Keratinocyte (primary cell): ENCODE data around the gene ABHD18. TPM values are rescaled to one million over a fixed set of nuclear protein-coding genes. Genes with fewer than 3 reads are reported as not detected.
"Not testable (repeated sequence)": the region's sequence is repeated elsewhere in the genome, so short reads cannot be mapped to it uniquely, and the experiment has no call there.

Experiments
- DNase-seq: peaks from one replicate; pipeline ENCODE4 v3.0.0-alpha.2; 2011; ENCODE audit warnings: low read depth, missing footprints, low spot score
- FAIRE-seq: peaks from 2 replicates; lab custom pipeline; 2011; peaks lifted over from hg19 to GRCh38; lab: Jason Lieb, UNC
- H2AFZ ChIP-seq: 2 replicates; pipeline ENCODE4 v1.6.0; 2012; ENCODE audit warnings: low read length, control low read depth, inconsistent platforms; ENCODE audit not compliant: control insufficient read depth
- H3K27ac ChIP-seq: 2 replicates; pipeline ENCODE4 v1.5.1; 2011; ENCODE audit warnings: low read length; ENCODE audit not compliant: control insufficient read depth, insufficient read depth
- H3K27me3 ChIP-seq: 3 replicates; pipeline ENCODE4 v1.6.0; 2011; ENCODE audit warnings: low read length; ENCODE audit not compliant: control insufficient read depth, insufficient read depth; ENCODE audit errors: extremely low read depth
- H3K36me3 ChIP-seq, 2 experiments: 2 replicates in 1 of 2; 3 replicates in 1 of 2; pipeline ENCODE4 v1.5.1; 2011; ENCODE audit warnings: low read length in 2 of 2, mild to moderate bottlenecking in 1 of 2; ENCODE audit not compliant: control insufficient read depth in 2 of 2, insufficient read depth in 2 of 2; ENCODE audit errors: extremely low read depth in 1 of 2
- H3K4me1 ChIP-seq: 3 replicates; pipeline ENCODE4 v1.5.1; 2011; ENCODE audit warnings: low read length; ENCODE audit not compliant: control insufficient read depth, insufficient read depth; ENCODE audit errors: extremely low read depth
- H3K4me2 ChIP-seq: 3 replicates; pipeline ENCODE4 v1.6.0; 2011; ENCODE audit warnings: low read depth, low read length; ENCODE audit not compliant: control insufficient read depth, insufficient read depth; ENCODE audit errors: extremely low read depth
- H3K4me3 ChIP-seq, 3 experiments: fragments of 200-600 bp in 1 of 3; sonication (generic) in 1 of 3; 2 replicates in 2 of 3; 3 replicates in 1 of 3; pipeline ENCODE4 v1.5.1; 2011 to 2016; ENCODE audit warnings: low read length in 3 of 3, mild to moderate bottlenecking in 3 of 3, control low read depth in 2 of 3, inconsistent platforms in 1 of 3, low read depth in 1 of 3, mixed read lengths in 1 of 3, mixed run types in 1 of 3, moderate library complexity in 1 of 3; ENCODE audit not compliant: control insufficient read depth in 2 of 3, insufficient read depth in 2 of 3; ENCODE audit errors: extremely low read depth in 1 of 3
- H3K79me2 ChIP-seq: 2 replicates; pipeline ENCODE4 v1.6.0; 2012; ENCODE audit warnings: low read length; ENCODE audit not compliant: control insufficient read depth, insufficient read depth
- H3K9ac ChIP-seq: 3 replicates; pipeline ENCODE4 v1.6.0; 2011; ENCODE audit warnings: low read length; ENCODE audit not compliant: control insufficient read depth, insufficient read depth; ENCODE audit errors: extremely low read depth
- H3K9me1 ChIP-seq: 3 replicates; pipeline ENCODE4 v1.6.0; 2011; ENCODE audit warnings: low read length; ENCODE audit not compliant: control insufficient read depth, insufficient read depth; ENCODE audit errors: extremely low read depth
- H3K9me3 ChIP-seq: 2 replicates; pipeline ENCODE4 v1.5.1; 2012; ENCODE audit warnings: low read depth, low read length; ENCODE audit not compliant: control insufficient read depth
- H4K20me1 ChIP-seq: 3 replicates; pipeline ENCODE4 v1.6.0; 2011; ENCODE audit warnings: low read length; ENCODE audit not compliant: control insufficient read depth, insufficient read depth; ENCODE audit errors: extremely low read depth
- EZH2 ChIP-seq: IDR thresholded peaks from one replicate; pipeline ENCODE4 v1.6.1; 2012; ENCODE audit warnings: inconsistent platforms, mild to moderate bottlenecking, low read length, moderate library complexity
- dilution Hi-C: fragments of 300-500 bp; cut with MboI; formaldehyde crosslinking; loops from one replicate; pipeline ENCODE4 v1.7.0; 2020; ENCODE audit warnings: low sequenced_read_pairs; ENCODE audit not compliant: extremely low pct_ligation_motif_present
- polyA plus RNA-seq, 5 experiments: library from polyadenylated mRNA; depleted of rRNA in 3 of 5; stranded (reverse) in 3 of 5; stranded (forward) in 1 of 5; unstranded in 1 of 5; fragments of >200 nt; gene quantifications; 1 replicate in 1 of 5; 2 replicates in 3 of 5; 3 replicates in 1 of 5; pipeline versions ENCODE4 v1.2.1 to v1.2.3, GENCODE V29; 2011 to 2012; ENCODE audit warnings: missing spikeins in 2 of 5, low read depth in 1 of 5, low replicate concordance in 1 of 5
- TF ChIP-seq, protein P1 (sequence below), 3 experiments: IDR thresholded peaks in 1 of 3; conservative IDR thresholded peaks in 1 of 3; optimal IDR thresholded peaks in 1 of 3; 2 replicates in 2 of 3; 3 replicates in 1 of 3; pipeline versions ENCODE3 to v1.5.1; 2011; ENCODE audit warnings: low read length in 3 of 3, mild to moderate bottlenecking in 3 of 3, moderate library complexity in 2 of 3, control low read depth in 1 of 3, inconsistent platforms in 1 of 3; ENCODE audit not compliant: insufficient read depth in 2 of 3; ENCODE audit errors: extremely low read depth in 1 of 3

ABHD18 gene
- polyA plus RNA-seq, 1 donor (not counting 4 experiments of a cell fraction or from before 2014, with no cell fraction given): 4.6 TPM

- TF ChIP-seq EZH2: no peak
- TF ChIP-seq, protein P1, sequence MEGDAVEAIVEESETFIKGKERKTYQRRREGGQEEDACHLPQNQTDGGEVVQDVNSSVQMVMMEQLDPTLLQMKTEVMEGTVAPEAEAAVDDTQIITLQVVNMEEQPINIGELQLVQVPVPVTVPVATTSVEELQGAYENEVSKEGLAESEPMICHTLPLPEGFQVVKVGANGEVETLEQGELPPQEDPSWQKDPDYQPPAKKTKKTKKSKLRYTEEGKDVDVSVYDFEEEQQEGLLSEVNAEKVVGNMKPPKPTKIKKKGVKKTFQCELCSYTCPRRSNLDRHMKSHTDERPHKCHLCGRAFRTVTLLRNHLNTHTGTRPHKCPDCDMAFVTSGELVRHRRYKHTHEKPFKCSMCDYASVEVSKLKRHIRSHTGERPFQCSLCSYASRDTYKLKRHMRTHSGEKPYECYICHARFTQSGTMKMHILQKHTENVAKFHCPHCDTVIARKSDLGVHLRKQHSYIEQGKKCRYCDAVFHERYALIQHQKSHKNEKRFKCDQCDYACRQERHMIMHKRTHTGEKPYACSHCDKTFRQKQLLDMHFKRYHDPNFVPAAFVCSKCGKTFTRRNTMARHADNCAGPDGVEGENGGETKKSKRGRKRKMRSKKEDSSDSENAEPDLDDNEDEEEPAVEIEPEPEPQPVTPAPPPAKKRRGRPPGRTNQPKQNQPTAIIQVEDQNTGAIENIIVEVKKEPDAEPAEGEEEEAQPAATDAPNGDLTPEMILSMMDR (optimal IDR thresholded peaks at IDR 0.05 in 1 of 3, IDR thresholded peaks at IDR 0.05 in 1 of 3, conservative IDR thresholded peaks at IDR 0.05 in 1 of 3; ENCODE audit: extremely low read depth in 1 of 3, insufficient read depth in 2 of 3, low read length in 3 of 3): no peak
- DNase-seq: no peak
Measured at GRCh38 chr4:127993151-127993550, 27.9 kb downstream of the ABHD18 start.

DNA sequence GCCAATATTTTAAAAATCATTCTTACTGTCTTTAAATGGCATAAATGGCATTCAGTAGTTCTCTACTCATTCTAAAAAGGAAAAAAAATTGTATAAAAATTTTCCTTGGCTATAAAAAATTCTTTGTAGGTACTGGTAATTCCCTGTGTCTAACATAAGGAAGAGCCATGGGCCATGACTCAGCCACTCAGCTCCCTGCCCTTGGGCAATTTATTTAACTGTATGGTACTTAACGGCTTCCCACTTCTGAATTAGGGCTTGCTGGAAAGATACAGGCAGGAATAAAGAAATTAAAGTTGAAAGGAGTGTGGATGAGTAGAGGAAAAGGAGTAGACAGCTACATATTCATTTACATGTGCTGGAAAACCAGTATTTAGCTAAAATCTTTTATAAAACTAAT is 30.6 kb downstream of the ABHD18 start:
- no peaks in the 10 kb centered on the region for H3K9me1 ChIP-seq
- H3K27ac ChIP-seq: no peak overlapping the region
- DNase-seq: peak; percentile 19
- no peak overlapping the region for H3K9ac ChIP-seq
- no peaks in the 10 kb centered on the region for H3K27me3 ChIP-seq
- no peaks in the 10 kb centered on the region for H3K9me3 ChIP-seq
- H3K79me2 ChIP-seq: no peaks in the 10 kb centered on the region
- no peaks in the 10 kb centered on the region for H3K36me3 ChIP-seq
- no peaks in the 10 kb centered on the region for H4K20me1 ChIP-seq
- no peaks in the 10 kb centered on the region for H3K4me1 ChIP-seq
- FAIRE-seq: peak; percentile 61
- H3K4me3 ChIP-seq: no peak overlapping the region
- H2AFZ ChIP-seq: no peak overlapping the region
- dilution Hi-C loops: no loop called here
- H3K4me2 ChIP-seq: no peak overlapping the region
- TF ChIP-seq EZH2: no peak
- TF ChIP-seq, protein P1 (optimal IDR thresholded peaks at IDR 0.05 in 1 of 3, IDR thresholded peaks at IDR 0.05 in 1 of 3, conservative IDR thresholded peaks at IDR 0.05 in 1 of 3; ENCODE audit: extremely low read depth in 1 of 3, insufficient read depth in 2 of 3, low read length in 3 of 3): no peak

More at GRCh38 chr4:127993151-127993550, 27.9 kb downstream of the ABHD18 start:
- no peaks in the 10 kb centered on the region for H3K36me3 ChIP-seq
- no peaks in the 10 kb centered on the region for H3K79me2 ChIP-seq
- H2AFZ ChIP-seq: no peak overlapping the region
- FAIRE-seq: no peak
- H3K4me2 ChIP-seq: no peak overlapping the region
- no peaks in the 10 kb centered on the region for H3K9me1 ChIP-seq
- no peaks in the 10 kb centered on the region for H4K20me1 ChIP-seq
- H3K4me1 ChIP-seq: no peaks in the 10 kb centered on the region
- dilution Hi-C loops: no loop called here
- no peaks in the 10 kb centered on the region for H3K9me3 ChIP-seq
- no peaks in the 10 kb centered on the region for H3K27me3 ChIP-seq
- no peak overlapping the region for H3K9ac ChIP-seq
- no peak overlapping the region for H3K27ac ChIP-seq
- H3K4me3 ChIP-seq: no peak overlapping the region

DNA sequence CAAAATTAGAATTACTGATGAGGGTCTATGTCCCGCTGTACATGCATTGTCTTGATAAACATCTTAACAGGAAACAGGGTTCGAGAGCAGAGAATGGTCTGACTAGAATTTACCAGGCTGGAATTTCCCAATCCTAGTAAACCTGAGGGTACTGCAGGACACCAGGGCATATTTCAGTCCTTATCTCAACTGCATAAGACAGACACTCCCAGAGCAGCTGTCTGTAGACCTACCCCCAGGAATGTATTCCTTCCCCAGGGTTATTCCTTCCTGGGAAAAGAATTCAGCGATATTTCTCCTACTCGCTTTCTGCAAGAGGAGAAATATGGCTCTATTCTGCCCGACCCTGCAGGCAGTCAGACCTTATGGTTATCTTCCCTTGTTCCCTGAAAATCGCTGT is 31.3 kb downstream of the ABHD18 start:
- H3K9me1 ChIP-seq, H3K4me2 ChIP-seq, H3K27ac ChIP-seq, H3K36me3 ChIP-seq, H3K9ac ChIP-seq, dilution Hi-C loops, H3K4me1 ChIP-seq, H3K9me3 ChIP-seq, H2AFZ ChIP-seq, FAIRE-seq, H4K20me1 ChIP-seq, H3K79me2 ChIP-seq, H3K27me3 ChIP-seq, H3K4me3 ChIP-seq, DNase-seq: not testable (repeated sequence)
